PFSK-1 (cell line): ENCODE data around the gene CD300E.

Source experiments
- POLR2AphosphoS5 ChIP-seq: IDR thresholded peaks from 2 replicates; pipeline ENCODE4 v1.6.1; 2012; ENCODE audit warnings: low read depth, mild to moderate bottlenecking, control low read depth, low read length, moderate library complexity
- TF ChIP-seq, protein P1 (sequence below), 2 experiments: IDR thresholded peaks; 2 replicates each; pipeline versions ENCODE4 v1.6.1 to v1.8.0; 2011 to 2012; ENCODE audit warnings: low read depth in 2 of 2, low read length in 2 of 2, control low read depth in 1 of 2, inconsistent platforms in 1 of 2, mild to moderate bottlenecking in 1 of 2, moderate library complexity in 1 of 2; ENCODE audit not compliant: insufficient read depth in 1 of 2

- TF ChIP-seq, protein P1, sequence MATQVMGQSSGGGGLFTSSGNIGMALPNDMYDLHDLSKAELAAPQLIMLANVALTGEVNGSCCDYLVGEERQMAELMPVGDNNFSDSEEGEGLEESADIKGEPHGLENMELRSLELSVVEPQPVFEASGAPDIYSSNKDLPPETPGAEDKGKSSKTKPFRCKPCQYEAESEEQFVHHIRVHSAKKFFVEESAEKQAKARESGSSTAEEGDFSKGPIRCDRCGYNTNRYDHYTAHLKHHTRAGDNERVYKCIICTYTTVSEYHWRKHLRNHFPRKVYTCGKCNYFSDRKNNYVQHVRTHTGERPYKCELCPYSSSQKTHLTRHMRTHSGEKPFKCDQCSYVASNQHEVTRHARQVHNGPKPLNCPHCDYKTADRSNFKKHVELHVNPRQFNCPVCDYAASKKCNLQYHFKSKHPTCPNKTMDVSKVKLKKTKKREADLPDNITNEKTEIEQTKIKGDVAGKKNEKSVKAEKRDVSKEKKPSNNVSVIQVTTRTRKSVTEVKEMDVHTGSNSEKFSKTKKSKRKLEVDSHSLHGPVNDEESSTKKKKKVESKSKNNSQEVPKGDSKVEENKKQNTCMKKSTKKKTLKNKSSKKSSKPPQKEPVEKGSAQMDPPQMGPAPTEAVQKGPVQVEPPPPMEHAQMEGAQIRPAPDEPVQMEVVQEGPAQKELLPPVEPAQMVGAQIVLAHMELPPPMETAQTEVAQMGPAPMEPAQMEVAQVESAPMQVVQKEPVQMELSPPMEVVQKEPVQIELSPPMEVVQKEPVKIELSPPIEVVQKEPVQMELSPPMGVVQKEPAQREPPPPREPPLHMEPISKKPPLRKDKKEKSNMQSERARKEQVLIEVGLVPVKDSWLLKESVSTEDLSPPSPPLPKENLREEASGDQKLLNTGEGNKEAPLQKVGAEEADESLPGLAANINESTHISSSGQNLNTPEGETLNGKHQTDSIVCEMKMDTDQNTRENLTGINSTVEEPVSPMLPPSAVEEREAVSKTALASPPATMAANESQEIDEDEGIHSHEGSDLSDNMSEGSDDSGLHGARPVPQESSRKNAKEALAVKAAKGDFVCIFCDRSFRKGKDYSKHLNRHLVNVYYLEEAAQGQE (IDR thresholded peaks at IDR 0.05; ENCODE audit: insufficient read depth in 1 of 2, low read depth in 2 of 2, low read length in 2 of 2): no peak
- no peak for TF ChIP-seq POLR2AphosphoS5
These were observed 8.2 kb upstream of the CD300E start for GRCh38 chr17:74631468-74632450.
